WTC11 (cell line): ENCODE data around the gene PDK1. TPM values are rescaled to one million over a fixed set of nuclear protein-coding genes. Genes with fewer than 3 reads are reported as not detected.

Source experiments
- ATAC-seq: fragments of 200-7000 bp; cut with Tn5 transposase; 2 replicates; pipeline ENCODE4 v1.10.0; 2021; ENCODE audit warnings: mild to moderate bottlenecking, moderate library complexity
- CTCF ChIA-PET: fragments of 300-600 bp; sonication (Branson Sonifier 250); formaldehyde crosslinking; loops from one replicate; lab custom pipeline; 2021; ENCODE audit warnings: antibody characterized with exemption; lab: Charles Lee
- POLR2A ChIA-PET: fragments of 350-600 bp; sonication (Branson Sonifier 250); formaldehyde crosslinking; loops from one replicate; lab custom pipeline; 2021; ENCODE audit warnings: antibody characterized with exemption; lab: Charles Lee
- DNase-seq: peaks from one replicate; pipeline ENCODE4 v3.0.0; 2021; ENCODE audit warnings: low spot score
- H3K27ac Mint-ChIP-seq: 2 replicates; pipeline ENCODE4 v1.8.0; 2021; ENCODE audit warnings: mixed read lengths
- H3K27me3 Mint-ChIP-seq: 2 replicates; pipeline ENCODE4 v1.8.0; 2021; ENCODE audit warnings: low read depth, mild to moderate bottlenecking, moderate library complexity, mixed read lengths
- H3K36me3 Mint-ChIP-seq: 2 replicates; pipeline ENCODE4 v1.8.0; 2021; ENCODE audit warnings: mixed read lengths
- H3K4me1 Mint-ChIP-seq: 2 replicates; pipeline ENCODE4 v1.8.0; 2022; ENCODE audit warnings: mixed read lengths
- H3K4me3 Mint-ChIP-seq: 2 replicates; pipeline ENCODE4 v1.8.0; 2021; ENCODE audit warnings: mild to moderate bottlenecking, moderate library complexity, mixed read lengths
- H3K9me3 Mint-ChIP-seq: 2 replicates; pipeline ENCODE4 v1.8.0; 2021; ENCODE audit warnings: mixed read lengths
- FOXJ3 ChIP-seq: sonication (generic); formaldehyde crosslinking; IDR thresholded peaks from 2 replicates; pipeline ENCODE4 v1.9.0; 2021; ENCODE audit warnings: missing genetic modification reagents, mild to moderate bottlenecking, borderline replicate concordance
- JAZF1 ChIP-seq: fragments of 250-450 bp; sonication (Bioruptor Pico); IDR thresholded peaks from 2 replicates; pipeline ENCODE4 v1.9.0; 2021; ENCODE audit warnings: moderate library complexity, mild to moderate bottlenecking, inconsistent platforms
- NR3C1 ChIP-seq: sonication (generic); formaldehyde crosslinking; conservative IDR thresholded peaks from 2 replicates; pipeline ENCODE4 v1.8.1; 2023; ENCODE audit warnings: low read depth, mild to moderate bottlenecking, missing genetic modification reagents
- SMAD4 ChIP-seq: sonication (generic); formaldehyde crosslinking; IDR thresholded peaks from 2 replicates; pipeline ENCODE4 v1.8.0; 2022; ENCODE audit warnings: mild to moderate bottlenecking, missing genetic modification reagents
- SOX15 ChIP-seq: fragments of 250-450 bp; sonication (Bioruptor Pico); IDR thresholded peaks from 2 replicates; pipeline ENCODE4 v1.9.0; 2021; ENCODE audit warnings: mild to moderate bottlenecking
- TEAD4 ChIP-seq: sonication (generic); formaldehyde crosslinking; IDR thresholded peaks from 2 replicates; pipeline ENCODE4 v1.8.0; 2022; ENCODE audit warnings: mild to moderate bottlenecking, missing genetic modification reagents
- ZNF121 ChIP-seq: sonication (generic); formaldehyde crosslinking; IDR thresholded peaks from 2 replicates; pipeline ENCODE4 v1.8.0; 2023; ENCODE audit warnings: missing genetic modification reagents
- ZNF281 ChIP-seq: sonication (generic); formaldehyde crosslinking; IDR thresholded peaks from 2 replicates; pipeline ENCODE4 v1.8.0; 2023; ENCODE audit warnings: mild to moderate bottlenecking, missing genetic modification reagents
- ZNF317 ChIP-seq: sonication (generic); formaldehyde crosslinking; IDR thresholded peaks from 2 replicates; pipeline ENCODE4 v1.8.1; 2023; ENCODE audit warnings: low read depth, mild to moderate bottlenecking, moderate library complexity, missing genetic modification reagents, borderline replicate concordance
- total RNA-seq: library from RNA; stranded (reverse); gene quantifications from 3 replicates; pipeline ENCODE4 v1.2.3, GENCODE V29; 2021
- TF ChIP-seq, protein P1 (sequence below): sonication (generic); formaldehyde crosslinking; IDR thresholded peaks from 2 replicates; pipeline ENCODE4 v1.8.1; 2022; ENCODE audit warnings: low read depth, mild to moderate bottlenecking, moderate library complexity, missing genetic modification reagents, borderline replicate concordance
- TF ChIP-seq, protein P2 (sequence below): fragments of 250-450 bp; sonication (Bioruptor Pico); conservative IDR thresholded peaks from 2 replicates; pipeline ENCODE4 v1.9.0; 2021; ENCODE audit warnings: mild to moderate bottlenecking
- TF ChIP-seq, protein P3 (sequence below): fragments of 250-450 bp; sonication (Bioruptor Pico); IDR thresholded peaks from 2 replicates; pipeline ENCODE4 v2.1.2; 2022; ENCODE audit warnings: mild to moderate bottlenecking, moderate library complexity
- TF ChIP-seq, protein P4 (sequence below): sonication (generic); formaldehyde crosslinking; IDR thresholded peaks from 2 replicates; pipeline ENCODE4 v1.8.0; 2022; ENCODE audit warnings: missing genetic modification reagents

The PDK1 gene
- total RNA-seq, 1 experiment from 2014 or later: 22.9 TPM

GRCh38 chr2:172600557-172601008 is 44.7 kb downstream of the PDK1 start (continued):
- TF ChIP-seq SMAD4 (no peak), FOXJ3 (CRISPR knock-in tag) (no peak)

- ChIA-PET POLR2A (no interaction called here), CTCF (no interaction called here)
- no peak overlapping the region for H3K27ac Mint-ChIP-seq
- H3K4me1 Mint-ChIP-seq: no peaks in the 10 kb centered on the region
- H3K27me3 Mint-ChIP-seq: no peaks in the 10 kb centered on the region
- TF ChIP-seq, protein P1, sequence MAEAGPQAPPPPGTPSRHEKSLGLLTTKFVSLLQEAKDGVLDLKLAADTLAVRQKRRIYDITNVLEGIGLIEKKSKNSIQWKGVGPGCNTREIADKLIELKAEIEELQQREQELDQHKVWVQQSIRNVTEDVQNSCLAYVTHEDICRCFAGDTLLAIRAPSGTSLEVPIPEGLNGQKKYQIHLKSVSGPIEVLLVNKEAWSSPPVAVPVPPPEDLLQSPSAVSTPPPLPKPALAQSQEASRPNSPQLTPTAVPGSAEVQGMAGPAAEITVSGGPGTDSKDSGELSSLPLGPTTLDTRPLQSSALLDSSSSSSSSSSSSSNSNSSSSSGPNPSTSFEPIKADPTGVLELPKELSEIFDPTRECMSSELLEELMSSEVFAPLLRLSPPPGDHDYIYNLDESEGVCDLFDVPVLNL: no peak
- TF ChIP-seq NR3C1: no peak
- TF ChIP-seq ZNF281: no peak
- no peak for TF ChIP-seq ZNF121 (CRISPR knock-in tag)
- no peak for TF ChIP-seq TEAD4 (CRISPR knock-in tag)
- TF ChIP-seq, protein P2, sequence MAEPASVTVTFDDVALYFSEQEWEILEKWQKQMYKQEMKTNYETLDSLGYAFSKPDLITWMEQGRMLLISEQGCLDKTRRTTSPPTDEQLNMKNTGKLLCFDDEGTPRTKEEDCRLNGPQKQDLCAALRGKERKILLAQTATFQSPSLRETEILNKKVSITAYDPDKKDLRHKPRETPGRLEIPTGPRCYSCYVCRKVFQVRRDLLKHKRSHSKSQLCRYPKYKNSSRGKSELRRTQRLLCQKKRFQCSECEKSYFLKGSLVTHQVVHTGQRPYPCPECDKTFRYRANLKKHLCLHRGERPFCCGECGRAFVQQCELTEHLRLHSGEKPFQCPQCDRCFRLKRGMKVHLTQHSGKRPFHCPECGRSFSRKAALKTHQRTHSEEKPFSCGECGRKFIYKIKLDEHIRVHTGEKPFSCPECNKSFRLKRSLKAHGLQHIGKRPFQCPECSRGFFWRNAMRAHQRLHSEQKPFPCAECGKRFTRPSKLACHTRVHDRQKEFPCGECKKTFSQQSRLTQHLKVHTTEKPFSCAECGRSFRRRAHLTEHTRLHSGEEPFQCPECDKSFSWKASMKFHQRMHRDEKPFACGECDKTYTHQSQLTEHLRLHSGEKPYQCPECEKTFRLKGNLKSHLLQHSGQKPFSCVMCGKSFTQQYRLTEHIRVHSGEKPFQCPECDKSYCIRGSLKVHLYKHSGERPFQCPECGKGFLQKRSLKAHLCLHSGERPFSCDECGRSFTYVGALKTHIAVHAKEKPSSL (CRISPR knock-in tag): no peak
- TF ChIP-seq, protein P3, sequence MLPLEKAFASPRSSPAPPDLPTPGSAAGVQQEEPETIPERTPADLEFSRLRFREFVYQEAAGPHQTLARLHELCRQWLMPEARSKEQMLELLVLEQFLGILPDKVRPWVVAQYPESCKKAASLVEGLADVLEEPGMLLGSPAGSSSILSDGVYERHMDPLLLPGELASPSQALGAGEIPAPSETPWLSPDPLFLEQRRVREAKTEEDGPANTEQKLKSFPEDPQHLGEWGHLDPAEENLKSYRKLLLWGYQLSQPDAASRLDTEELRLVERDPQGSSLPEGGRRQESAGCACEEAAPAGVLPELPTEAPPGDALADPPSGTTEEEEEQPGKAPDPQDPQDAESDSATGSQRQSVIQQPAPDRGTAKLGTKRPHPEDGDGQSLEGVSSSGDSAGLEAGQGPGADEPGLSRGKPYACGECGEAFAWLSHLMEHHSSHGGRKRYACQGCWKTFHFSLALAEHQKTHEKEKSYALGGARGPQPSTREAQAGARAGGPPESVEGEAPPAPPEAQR (CRISPR knock-in tag): no peak
- no peak for TF ChIP-seq ZNF317 (CRISPR knock-in tag)
- TF ChIP-seq JAZF1: no peak
- TF ChIP-seq, protein P4, sequence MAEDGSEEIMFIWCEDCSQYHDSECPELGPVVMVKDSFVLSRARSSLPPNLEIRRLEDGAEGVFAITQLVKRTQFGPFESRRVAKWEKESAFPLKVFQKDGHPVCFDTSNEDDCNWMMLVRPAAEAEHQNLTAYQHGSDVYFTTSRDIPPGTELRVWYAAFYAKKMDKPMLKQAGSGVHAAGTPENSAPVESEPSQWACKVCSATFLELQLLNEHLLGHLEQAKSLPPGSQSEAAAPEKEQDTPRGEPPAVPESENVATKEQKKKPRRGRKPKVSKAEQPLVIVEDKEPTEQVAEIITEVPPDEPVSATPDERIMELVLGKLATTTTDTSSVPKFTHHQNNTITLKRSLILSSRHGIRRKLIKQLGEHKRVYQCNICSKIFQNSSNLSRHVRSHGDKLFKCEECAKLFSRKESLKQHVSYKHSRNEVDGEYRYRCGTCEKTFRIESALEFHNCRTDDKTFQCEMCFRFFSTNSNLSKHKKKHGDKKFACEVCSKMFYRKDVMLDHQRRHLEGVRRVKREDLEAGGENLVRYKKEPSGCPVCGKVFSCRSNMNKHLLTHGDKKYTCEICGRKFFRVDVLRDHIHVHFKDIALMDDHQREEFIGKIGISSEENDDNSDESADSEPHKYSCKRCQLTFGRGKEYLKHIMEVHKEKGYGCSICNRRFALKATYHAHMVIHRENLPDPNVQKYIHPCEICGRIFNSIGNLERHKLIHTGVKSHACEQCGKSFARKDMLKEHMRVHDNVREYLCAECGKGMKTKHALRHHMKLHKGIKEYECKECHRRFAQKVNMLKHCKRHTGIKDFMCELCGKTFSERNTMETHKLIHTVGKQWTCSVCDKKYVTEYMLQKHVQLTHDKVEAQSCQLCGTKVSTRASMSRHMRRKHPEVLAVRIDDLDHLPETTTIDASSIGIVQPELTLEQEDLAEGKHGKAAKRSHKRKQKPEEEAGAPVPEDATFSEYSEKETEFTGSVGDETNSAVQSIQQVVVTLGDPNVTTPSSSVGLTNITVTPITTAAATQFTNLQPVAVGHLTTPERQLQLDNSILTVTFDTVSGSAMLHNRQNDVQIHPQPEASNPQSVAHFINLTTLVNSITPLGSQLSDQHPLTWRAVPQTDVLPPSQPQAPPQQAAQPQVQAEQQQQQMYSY: no peak
- TF ChIP-seq SOX15 (CRISPR knock-in tag): no peak
- no peak for DNase-seq
- no peak overlapping the region for H3K4me3 Mint-ChIP-seq
- peaks cover 36% of the 10 kb centered on the region for H3K36me3 Mint-ChIP-seq
- no peak for ATAC-seq
- H3K9me3 Mint-ChIP-seq: no peaks in the 10 kb centered on the region
Measured at GRCh38 chr2:172606285-172606684, 50.4 kb downstream of the PDK1 start.
